HG03575 (cell line): ENCODE results near the gene NOTUM.
"Not testable (repeated sequence)": the region's sequence is repeated elsewhere in the genome, so short reads cannot be mapped to it uniquely, and the experiment has no call there.

ENCODE experiments used
- ATAC-seq: cut with Tn5 transposase; IDR thresholded peaks from one replicate; pipeline ENCODE4 v1.9.1; 2021; ENCODE audit not compliant: unreplicated experiment, insufficient number of reproducible peaks, low FRiP score; ENCODE audit errors: extremely low read depth

The NOTUM gene

GRCh38 chr17:81998212-81998611 lies 37.2 kb upstream of the NOTUM start:
- no peak for ATAC-seq

- no peak for ATAC-seq
Measured at GRCh38 chr17:81996757-81997441, 35.9 kb upstream of the NOTUM start.

- no peak for ATAC-seq
Measured at GRCh38 chr17:81996232-81996756, 35.3 kb upstream of the NOTUM start.

- ATAC-seq = no peak
Measured at GRCh38 chr17:81995463-81996231, 34.7 kb upstream of the NOTUM start.

- no peak for ATAC-seq
Measured at GRCh38 chr17:81994593-81995462, 33.8 kb upstream of the NOTUM start.

GRCh38 chr17:81993729-81994592 lies 33.0 kb upstream of the NOTUM start:
- no peak for ATAC-seq

- no peak for ATAC-seq
Measured at GRCh38 chr17:81992306-81993102, 31.5 kb upstream of the NOTUM start.

GRCh38 chr17:81991684-81992305 lies 30.8 kb upstream of the NOTUM start:
- ATAC-seq = no peak

- no peak for ATAC-seq
Measured at GRCh38 chr17:81990836-81991683, 30.1 kb upstream of the NOTUM start.

GRCh38 chr17:81987161-81987770 lies 26.3 kb upstream of the NOTUM start:
- ATAC-seq = no peak

- no peak for ATAC-seq
Measured at GRCh38 chr17:81986606-81987005, 25.6 kb upstream of the NOTUM start.

- ATAC-seq = no peak
Measured at GRCh38 chr17:81984773-81985410, 23.9 kb upstream of the NOTUM start.

GRCh38 chr17:81983639-81984373 lies 22.8 kb upstream of the NOTUM start:
- ATAC-seq = no peak

- no peak for ATAC-seq
Measured at GRCh38 chr17:81983011-81983638, 22.1 kb upstream of the NOTUM start.

- ATAC-seq = not testable (repeated sequence)
Measured at GRCh38 chr17:81981511-81981910, 20.5 kb upstream of the NOTUM start.
